Dermis microvascular lymphatic vessel endothelial cell (primary cell): Measurements from ENCODE around the gene ZFP42. TPM values are rescaled to one million over a fixed set of nuclear protein-coding genes. Genes with fewer than 3 reads are reported as not detected.
A peak's percentile ranks its signal among the peaks of the same experiment; 100 is the strongest.
"Not testable (repeated sequence)": the region's sequence is repeated elsewhere in the genome, so short reads cannot be mapped to it uniquely, and the experiment has no call there.

Experiments used
- DNase-seq, 2 donors: peaks; one replicate each; pipeline versions ENCODE4 v3.0.0 to v3.0.0-alpha.2; 2010; ENCODE audit warnings: low read depth in 2 of 2
- total RNA-seq: library from RNA; depleted of rRNA; stranded (reverse); fragments of >200 nt; gene quantifications from 2 replicates; pipeline ENCODE4 v1.2.1, GENCODE V29; 2014

ZFP42 gene
- total RNA-seq, result 0.13 TPM in 2 replicates

DNA sequence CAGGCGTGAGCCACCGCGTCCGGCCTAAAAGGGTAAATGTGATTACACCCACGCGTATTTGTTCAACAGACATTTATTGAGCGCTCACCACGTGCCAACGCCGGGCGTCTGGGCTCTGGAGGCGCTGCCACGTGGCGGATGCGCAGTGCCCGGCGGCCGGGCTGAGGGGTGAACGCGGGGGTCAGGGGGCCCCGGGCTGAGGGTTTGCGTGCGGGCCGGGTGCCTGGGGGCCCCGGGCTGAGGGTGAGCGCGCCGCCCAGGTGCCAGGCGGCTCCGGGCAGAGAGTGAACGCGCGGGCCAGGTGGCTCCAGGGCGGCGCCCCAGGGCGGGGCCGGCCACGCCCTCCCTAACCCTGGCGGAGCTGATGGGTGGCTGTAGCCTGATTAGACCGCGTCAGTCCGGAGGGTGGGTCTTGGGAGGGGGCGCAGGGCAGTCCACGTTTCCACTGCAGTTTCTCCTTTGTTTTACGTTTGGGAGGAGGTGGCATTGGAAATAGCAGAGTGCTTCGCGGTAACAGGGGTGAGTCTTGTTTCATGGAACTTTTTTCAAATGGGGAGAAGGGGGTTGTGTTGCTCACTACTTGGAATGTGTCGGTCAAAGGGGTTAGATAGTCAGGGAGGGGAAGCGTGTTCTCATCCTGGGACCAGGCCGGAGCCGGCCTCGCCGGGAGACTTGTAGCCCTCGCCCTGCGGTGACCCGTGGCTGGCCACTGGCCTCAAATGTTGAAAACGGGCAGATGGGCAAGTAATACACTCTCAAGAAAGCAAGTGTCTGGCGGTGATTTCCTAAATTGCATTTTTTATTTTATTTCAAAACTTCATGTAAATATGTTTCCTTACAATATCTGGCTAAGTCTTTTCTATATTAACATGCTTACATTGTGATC is at the start of gene ZFP42:
ZFP42 (plus strand) TSS at position 450 of the 886 bp plus-strand sequence. CDS start 7,037 bp downstream, outside the sequence.
- DNase-seq, result no peak

DNA sequence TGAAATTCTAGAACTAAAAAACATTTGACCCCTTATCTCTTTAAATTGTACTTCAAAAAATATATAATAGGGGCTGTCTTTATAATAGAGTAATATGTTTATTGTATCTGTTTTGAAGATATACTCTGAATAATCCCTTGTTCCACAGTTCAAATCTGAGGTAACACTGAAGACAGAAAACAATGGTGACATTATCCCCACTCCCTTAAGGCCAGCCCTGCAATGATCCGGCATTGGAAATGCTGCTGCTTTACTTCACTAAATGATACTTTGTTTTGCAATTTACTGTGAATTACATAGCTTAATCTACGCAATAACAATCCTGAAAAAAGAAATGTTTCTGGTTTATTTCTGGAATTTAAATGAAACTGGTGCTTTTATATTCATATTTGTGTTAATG is 34.4 kb upstream of the ZFP42 start:
- DNase-seq, result no peak

DNA sequence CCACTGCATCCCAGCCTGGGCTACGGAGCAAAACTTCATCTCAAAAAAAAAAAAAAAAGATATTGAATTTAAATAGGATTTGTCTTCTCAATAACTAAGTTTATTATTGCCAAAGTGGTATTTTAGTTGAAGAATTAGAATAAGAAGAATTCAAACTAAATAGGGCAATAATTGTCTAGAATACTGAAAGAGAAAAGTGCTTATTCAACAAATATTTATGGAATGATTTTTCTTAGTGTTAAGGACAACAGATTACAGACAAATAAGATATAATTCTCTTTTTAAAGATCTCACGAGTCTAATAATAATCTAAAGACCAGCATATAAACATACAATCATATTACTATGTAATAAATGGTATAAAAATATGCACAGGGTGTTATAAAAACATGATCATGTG is 33.6 kb upstream of the ZFP42 start:
- no peak for DNase-seq

DNA sequence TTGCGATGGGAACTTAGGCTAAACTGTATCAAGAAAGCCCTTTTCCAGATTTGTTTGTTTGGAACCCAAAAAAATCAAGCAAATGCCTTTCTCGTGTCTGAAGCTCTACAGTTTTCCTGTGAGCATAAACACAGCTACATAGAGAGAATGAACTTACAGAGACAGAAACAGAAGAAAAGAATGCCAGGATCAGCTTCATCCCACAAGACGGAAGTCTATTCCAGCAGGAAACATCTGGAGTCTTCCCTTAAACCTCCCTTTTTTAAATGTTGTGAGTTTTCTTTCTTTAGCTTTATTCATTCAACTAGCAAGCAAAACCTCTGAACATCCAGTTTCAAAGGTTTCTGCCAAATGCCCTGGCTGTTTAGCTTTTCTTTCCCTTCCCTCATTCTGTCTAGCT is 32.6 kb upstream of the ZFP42 start:
- no peak for DNase-seq

DNA sequence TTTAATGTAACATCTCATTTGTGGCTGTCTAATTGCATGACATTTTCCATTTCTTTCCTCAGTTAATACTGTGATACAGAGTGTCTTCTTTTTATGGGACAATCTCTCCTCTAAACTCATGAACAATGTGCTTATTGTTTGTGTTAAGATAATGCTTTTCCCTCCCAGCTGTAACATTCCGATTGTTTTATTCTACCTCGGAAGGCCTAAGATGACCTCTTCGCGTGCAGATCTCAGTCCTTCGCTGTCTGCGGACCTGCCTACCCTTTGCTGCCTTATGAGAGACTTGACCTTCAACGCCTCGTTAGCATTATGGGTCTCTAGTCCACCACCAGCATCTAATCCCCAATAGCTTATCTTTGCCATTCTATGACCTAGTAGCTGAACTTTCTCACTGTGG is 29.8 kb upstream of the ZFP42 start:
- DNase-seq, result no peak

DNA sequence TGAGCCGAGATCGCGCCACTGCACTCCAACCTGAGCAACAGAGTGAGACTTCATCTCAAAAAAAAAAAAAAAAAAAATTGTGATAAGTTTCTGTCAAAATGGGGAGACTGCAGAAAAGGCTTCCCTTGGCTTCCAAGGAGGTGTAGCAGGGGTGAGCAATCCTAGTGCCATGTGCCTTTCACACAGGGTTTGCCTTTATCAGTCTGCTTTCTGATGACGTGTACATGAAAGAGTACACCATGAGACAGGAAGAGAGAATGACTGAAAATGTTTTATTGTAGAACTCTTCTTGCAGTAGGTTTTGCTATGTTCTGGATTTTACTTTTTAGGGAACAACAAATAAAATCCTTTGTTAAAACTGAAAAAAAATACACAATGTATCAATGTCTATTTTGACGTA is 23.4 kb upstream of the ZFP42 start:
- DNase-seq, result no peak

DNA sequence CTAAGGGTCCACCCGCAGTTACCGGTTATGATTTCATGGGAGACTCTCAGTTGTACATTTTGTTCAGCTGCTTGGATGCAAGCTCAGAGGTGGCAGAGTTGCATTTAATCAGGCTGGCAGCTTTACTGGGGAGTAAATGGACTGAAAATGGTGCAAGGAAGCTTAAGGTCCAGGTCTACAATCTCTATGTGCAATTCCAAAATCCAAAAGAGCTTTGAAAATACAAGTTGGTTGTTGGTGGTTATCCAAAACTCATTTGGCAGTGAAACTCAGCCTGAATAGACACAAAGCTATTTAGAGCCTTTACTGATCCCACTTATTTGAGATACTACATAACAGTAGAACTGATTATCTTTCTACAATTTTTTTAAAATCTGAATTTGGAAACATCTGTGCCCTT is 11.8 kb upstream of the ZFP42 start:
- DNase-seq, result no peak

DNA sequence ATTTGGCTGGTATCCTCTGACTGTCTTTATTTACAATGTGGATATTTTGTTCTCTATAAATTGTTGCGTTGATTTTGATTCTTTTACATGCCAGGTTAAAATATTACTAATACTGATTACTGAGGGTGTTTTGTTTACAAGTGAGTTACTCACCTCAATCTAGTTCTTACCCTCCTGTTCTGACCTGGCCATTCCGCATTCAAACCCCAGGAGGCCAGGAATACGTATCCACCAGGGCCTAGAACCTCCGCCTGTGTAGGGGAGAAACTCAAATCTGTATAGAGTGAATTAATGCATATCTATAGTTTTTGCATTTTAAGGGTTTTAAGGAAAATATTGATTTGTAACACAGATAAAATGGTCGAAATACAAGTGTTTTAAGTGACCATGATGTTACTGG is 2.6 kb upstream of the ZFP42 start:
- DNase-seq, result no peak

DNA sequence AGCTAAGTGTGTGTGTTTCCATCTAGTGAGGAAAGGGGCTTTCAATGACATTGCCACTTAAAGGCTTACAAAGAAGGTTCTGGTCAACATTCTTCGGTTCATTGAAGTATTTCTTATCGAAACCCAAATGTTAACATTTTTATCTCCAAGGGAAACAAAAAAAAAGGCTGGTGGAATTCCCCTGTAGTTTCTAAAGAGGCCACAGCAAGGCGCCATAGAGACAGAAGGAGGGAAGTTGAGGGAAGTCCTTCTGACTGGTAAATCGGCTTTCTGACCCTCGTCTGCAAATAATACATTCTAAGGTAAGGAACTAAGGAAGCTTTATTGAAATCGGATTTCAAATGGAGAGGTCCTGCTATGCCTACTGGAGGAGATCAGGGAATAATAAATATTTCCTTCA is 1.7 kb upstream of the ZFP42 start:
- no peak for DNase-seq

DNA sequence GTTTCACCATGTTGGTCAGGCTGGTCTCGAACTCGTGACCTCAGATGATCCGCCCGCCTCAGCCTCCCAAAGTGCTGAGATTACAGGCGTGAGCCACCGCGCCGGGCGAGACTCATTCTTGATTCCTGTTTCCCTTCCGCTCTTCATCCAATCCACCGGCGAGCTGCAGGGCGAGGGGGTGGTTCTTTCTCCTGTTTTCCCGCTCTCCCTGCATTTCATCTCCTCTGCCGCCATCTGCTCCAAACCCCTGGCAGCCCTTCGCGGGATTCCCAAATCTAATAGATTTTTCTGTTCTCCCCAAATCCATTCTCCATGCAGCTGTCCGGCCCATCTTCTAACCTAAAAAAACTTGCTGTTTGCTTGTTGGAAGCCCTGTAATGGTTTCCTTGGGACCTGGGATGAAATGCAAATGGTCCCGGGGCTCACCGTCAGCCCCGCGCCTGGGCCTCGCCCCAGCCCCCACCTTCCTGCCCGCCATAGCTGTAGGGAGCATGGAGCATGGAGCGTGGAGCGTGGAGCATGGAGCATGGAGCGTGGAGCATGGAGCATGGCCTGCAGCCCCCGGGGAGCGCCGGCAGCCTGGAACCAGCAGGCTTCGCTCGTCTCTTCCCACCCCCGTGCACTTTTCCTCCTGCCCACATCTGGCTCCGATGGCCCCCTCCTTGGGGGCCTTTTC is 1.1 kb downstream of the ZFP42 start:
- no peak for DNase-seq

DNA sequence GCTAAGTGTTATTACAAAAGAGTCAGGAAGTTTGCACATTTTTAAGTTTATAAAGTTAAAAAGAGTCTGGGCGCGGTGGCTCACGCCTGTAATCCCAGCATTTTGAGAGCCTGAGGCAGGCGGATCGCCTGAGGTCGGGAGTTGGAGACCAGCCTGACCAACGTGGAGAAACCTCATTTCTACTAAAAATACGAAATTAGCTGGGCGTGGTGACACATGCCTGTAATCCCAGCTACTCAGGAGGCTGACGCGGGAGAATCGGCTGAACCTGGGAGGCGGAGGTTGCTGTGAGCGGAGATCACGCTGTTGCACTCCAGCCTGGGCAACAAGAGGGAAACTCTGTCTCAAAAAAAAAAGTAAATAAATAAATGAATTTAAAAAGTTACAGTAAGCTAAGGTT is 2.4 kb downstream of the ZFP42 start:
- DNase-seq, result not testable (repeated sequence)

DNA sequence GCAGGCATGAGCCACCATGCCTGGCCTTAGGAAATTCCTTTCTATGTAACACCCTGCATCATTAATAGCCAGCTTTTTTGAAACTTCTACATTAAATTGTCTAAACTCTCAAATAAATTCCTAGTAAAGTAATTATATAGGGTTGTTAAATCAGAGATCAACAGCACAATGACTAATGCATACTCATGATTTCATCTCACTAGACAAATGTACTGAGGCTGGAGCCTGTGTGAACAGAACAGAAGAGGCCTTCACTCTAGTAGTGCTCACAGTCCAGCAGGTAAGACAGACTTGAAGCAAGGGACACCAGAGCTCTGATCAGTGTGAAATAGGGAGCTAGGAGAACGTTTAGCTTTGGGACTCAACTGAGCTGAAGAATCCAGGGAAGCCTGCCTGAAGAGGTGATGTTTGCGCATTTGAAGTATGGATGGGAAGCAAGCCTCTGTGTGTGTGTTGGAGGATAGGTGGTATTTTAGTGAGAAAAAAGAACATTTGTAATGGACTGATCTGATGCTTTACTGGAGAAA is 3.9 kb downstream of the ZFP42 start:
- DNase-seq, result no peak

DNA sequence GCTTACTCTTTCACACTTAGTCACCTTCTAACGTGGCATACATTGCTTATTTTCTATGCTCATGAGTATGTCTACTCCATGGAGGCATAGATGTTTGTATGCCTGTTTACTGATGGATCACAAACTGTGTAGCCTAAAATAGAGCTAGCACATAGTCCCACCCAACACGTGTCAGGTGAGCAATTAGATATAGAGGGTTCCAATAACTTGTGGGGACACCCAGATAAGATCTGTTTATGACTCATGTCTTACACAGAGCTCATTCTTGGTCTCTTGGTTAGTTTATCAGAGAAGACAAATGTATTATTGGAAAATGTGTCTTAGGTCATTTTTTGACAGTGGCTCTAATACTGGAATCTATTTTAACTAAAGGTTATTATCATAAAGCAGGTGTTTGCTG is 6.8 kb downstream of the ZFP42 start:
- no peak for DNase-seq

DNA sequence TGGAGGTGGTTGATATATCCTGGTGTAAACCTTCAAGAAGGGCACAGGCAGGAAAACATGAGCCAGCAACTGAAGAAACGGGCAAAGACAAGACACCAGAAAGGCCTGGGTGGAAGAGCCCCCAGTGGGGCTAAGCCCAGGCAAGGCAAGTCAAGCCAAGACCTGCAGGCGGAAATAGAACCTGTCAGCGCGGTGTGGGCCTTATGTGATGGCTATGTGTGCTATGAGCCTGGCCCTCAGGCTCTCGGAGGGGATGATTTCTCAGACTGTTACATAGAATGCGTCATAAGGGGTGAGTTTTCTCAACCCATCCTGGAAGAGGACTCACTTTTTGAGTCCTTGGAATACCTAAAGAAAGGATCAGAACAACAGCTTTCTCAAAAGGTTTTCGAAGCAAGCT is 7.2 kb downstream of the ZFP42 start:
- no peak for DNase-seq

DNA sequence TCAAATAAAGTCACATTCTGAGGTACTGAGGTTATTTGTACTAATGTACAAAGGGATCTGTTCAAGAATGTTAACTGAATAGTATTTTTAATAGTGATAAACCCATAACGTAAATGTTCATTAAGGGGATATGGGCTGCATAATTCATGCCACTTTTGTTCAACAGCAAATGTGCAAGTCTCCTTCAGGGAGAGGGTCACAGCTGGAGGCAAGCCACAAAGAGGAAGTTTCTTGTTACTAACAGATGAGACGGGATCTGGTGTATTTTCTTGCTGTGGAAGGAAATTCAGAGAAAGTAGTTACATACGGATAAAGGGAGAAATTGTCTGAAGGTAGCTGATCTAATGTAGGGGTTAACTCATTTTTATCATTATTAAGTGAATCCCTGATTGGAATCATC is 10.0 kb downstream of the ZFP42 start:
- no peak for DNase-seq

DNA sequence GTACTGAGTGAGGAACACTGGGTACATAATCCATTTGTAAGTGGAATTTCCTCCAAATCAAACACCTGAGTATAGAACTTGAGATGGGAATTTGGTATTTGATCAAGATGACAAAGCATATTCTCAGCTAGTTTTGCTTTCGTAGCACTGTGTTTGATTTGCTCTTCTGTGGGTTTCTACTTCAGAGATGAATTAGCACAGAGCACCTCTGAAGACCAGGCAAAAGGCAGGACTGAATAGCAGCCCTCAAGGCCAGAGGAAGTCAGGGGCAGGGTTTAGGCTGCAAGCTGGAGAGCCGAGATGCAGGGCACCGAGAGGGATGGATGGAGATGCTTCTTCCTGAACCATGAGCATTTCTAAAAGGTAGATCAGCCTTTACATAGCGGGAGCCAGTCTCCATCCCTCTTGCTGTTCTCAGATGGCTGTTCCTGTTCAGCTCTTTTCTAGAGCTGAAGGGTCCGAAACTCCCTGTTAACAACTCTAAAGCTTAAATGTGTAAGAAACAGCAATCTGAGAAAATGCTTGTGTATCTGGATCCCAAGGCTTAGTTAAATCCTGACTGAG is 10.8 kb downstream of the ZFP42 start:
- DNase-seq, result no peak

DNA sequence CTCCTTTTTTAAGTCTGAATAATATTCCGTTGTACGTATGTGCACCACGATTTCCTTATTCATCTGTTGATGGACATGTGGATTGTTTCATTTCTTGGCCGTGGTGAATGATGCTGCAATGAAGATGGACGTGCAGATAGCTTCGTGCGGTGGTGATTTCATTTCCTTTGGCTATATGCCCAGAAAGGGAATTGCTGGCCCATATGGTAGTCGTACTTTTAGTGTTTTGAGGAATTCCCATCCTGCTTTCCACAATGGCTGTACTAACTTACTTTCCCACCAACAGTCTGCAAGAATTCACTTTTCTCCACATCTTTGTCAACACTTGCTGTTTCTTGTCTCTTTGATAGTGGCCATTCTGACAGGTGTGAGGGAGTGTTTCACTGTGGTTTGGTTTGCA is 12.8 kb downstream of the ZFP42 start:
- peak in 1 of 2 donors; percentile 36 for DNase-seq

DNA sequence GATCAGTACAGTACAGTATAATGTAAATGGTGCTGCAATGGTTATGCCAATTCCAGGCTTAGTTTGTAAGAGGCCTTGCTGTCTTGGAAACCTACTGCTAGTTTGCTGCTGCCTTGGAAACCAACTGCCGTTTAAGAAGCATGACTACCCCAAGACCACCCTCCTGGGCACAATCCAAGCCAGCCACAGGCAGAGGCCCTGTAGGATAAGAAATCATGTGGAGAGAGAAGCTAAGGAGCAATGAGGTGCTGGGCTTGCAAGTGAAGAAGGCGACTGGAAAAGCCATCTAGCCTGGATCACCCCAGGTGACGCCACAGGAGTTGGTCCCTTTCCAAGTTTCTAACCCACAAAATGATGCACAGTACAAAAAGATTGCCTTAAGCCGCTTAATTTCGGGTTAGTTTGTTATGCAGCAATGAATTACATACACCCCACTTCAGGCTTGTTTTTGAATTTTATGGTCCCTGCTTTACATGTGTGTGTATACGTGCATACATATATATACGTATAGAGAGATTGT is 16.9 kb downstream of the ZFP42 start:
- no peak for DNase-seq

DNA sequence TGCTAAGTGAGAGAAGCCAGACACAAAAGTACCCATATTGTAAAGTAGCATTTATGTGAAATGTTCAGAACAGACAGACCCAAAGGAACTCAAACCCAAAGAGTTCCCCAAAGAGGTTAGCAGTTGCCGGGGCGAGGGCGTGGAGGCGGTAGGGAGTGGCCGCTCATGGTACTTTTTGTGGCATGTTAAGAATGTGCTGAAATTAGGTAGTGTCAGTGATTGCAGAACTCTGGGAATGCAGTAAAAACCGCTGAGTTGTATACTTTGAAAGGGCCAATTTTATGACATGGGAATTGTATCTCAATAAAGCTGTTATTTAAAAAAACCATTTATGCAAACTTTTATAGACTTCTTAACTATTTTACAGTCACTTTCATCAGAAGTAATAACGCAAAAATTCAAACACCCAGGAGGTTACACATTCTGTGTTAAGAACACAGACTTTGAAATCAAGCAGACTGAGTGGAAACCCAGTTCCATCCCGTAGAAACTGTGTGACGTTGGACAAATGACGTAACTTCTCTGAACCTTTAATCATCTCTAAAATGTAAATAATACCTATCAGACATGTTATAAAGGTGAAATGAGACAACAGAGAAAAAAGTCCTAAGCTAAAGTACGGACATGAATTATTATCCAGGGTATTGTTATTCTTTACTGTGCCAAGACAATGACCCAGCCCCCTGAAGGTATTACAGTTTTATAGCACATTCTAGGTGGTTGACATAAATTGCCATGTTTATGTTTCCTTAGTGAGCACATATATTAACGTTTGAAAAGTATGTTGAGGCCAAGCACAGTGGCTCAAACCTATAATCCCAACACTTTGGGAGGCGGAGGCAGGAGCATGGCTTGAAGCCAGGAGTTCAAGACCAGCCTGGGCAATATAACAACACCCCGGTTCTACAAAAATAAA is 19.7 kb downstream of the ZFP42 start:
- DNase-seq, result no peak

DNA sequence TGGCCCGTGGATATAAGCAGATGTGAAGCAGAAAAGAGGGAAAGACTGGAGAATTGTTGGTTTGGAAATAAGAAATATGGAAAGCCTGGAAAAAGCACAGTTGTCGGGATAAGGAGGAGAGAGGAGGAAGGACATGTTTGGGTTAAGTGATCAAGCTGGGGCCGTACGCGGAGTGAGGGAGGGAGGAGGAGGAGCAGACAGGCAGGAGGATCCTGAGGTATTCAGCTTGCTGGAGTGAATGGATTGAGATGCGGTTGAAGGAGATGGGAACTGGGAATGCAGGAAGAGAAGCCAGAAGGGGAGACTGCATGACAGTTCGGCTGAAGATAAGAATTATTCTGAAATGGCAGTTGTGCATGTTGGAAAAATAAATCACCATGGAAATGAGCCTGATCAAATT is 21.2 kb downstream of the ZFP42 start:
- no peak for DNase-seq

DNA sequence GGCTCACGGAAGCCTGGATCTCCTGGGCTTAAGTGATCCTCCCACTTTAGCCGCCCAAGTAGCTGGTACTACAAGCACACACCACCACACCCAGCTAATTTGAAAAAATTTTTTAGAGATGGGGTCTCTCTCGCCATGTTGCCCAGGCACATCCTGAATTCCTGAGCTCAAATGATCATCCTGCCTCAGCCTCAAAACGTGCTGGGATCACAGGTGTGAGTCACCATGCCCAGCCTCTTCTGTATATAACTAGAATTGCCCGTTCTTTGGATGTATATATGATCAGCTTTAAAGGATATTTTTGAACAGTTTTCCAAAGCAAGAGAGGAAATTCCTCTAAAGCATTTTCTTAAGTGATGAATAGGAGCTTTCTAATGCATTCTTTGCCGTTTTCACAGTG is 22.7 kb downstream of the ZFP42 start:
- DNase-seq, result no peak
